HepG2 (cell line): Measurements from ENCODE around the gene PIK3IP1. TPM values are rescaled to one million over a fixed set of nuclear protein-coding genes. Genes with fewer than 3 reads are reported as not detected.

Source experiments
- AGO1 ChIP-seq: fragments of 200-400 bp; formaldehyde crosslinking; IDR thresholded peaks from 2 replicates; pipeline ENCODE4 v1.6.1; 2017; ENCODE audit warnings: mild to moderate bottlenecking, low read depth, low read length, moderate library complexity; ENCODE audit not compliant: poor library complexity, severe bottlenecking
- BCL6 ChIP-seq: IDR thresholded peaks from 2 replicates; pipeline ENCODE4 v1.6.1; 2016; ENCODE audit warnings: missing genetic modification reagents, missing compliant biosample characterization
- CREM ChIP-seq, 2 experiments: sonication (generic) in 1 of 2; formaldehyde crosslinking in 1 of 2; IDR thresholded peaks; 2 replicates each; pipeline versions ENCODE4 v1.4.0 to v1.6.1; 2016 to 2020; ENCODE audit warnings: antibody characterized with exemption in 1 of 2, mild to moderate bottlenecking in 1 of 2, missing genetic modification reagents in 1 of 2
- FOSL2 ChIP-seq: sonication (generic); formaldehyde crosslinking; IDR thresholded peaks from 2 replicates; pipeline ENCODE4 v1.4.0; 2020; ENCODE audit warnings: missing genetic modification reagents
- GATAD1 ChIP-seq: IDR thresholded peaks from 2 replicates; pipeline ENCODE4 v1.6.1; 2016; ENCODE audit warnings: missing genetic modification reagents, missing compliant biosample characterization
- GATAD2A ChIP-seq: IDR thresholded peaks from 2 replicates; pipeline ENCODE4 v1.6.1; 2016
- HNF4A ChIP-seq: sonication (generic); formaldehyde crosslinking; IDR thresholded peaks from 2 replicates; pipeline ENCODE4 v1.4.0; 2020; ENCODE audit warnings: missing genetic modification reagents
- HOXA5 ChIP-seq: sonication (generic); formaldehyde crosslinking; IDR thresholded peaks from 2 replicates; pipeline ENCODE4 v1.4.0; 2020; ENCODE audit warnings: missing genetic modification reagents
- MAF1 ChIP-seq: sonication (generic); formaldehyde crosslinking; IDR thresholded peaks from 2 replicates; pipeline ENCODE4 v1.5.0; 2020; ENCODE audit warnings: missing genetic modification reagents, borderline replicate concordance
- MLLT10 ChIP-seq: sonication (generic); formaldehyde crosslinking; IDR thresholded peaks from 2 replicates; pipeline ENCODE4 v1.4.0; 2020; ENCODE audit warnings: missing genetic modification reagents
- PHF21A ChIP-seq: sonication (generic); formaldehyde crosslinking; IDR thresholded peaks from 2 replicates; pipeline ENCODE4 v1.5.0; 2020; ENCODE audit warnings: mild to moderate bottlenecking, missing genetic modification reagents
- POLR2A ChIP-seq, 2 experiments: IDR thresholded peaks; 2 replicates each; pipeline ENCODE4 v1.6.1; 2011; ENCODE audit warnings: low read depth in 2 of 2, low read length in 2 of 2, mild to moderate bottlenecking in 1 of 2, moderate library complexity in 1 of 2; ENCODE audit not compliant: insufficient read depth in 1 of 2
- TBX2 ChIP-seq: sonication (generic); formaldehyde crosslinking; IDR thresholded peaks from 2 replicates; pipeline ENCODE4 v1.5.0; 2020; ENCODE audit warnings: missing genetic modification reagents, mild to moderate bottlenecking, borderline replicate concordance
- ZBTB1 ChIP-seq: sonication (generic); formaldehyde crosslinking; IDR thresholded peaks from 2 replicates; pipeline ENCODE4 v1.4.0; 2020; ENCODE audit warnings: missing genetic modification reagents, borderline replicate concordance
- ZFP62 ChIP-seq: sonication (generic); formaldehyde crosslinking; IDR thresholded peaks from 2 replicates; pipeline ENCODE4 v1.4.0; 2020; ENCODE audit warnings: missing genetic modification reagents
- ZFX ChIP-seq: sonication (generic); formaldehyde crosslinking; IDR thresholded peaks from 2 replicates; pipeline ENCODE4 v1.4.0; 2020; ENCODE audit warnings: mild to moderate bottlenecking, low read depth, missing genetic modification reagents, moderate library complexity
- ZMAT3 ChIP-seq: sonication (generic); formaldehyde crosslinking; conservative IDR thresholded peaks from 2 replicates; pipeline ENCODE4 v1.7.0; 2021; ENCODE audit warnings: missing genetic modification reagents
- ZNF484 ChIP-seq: sonication (generic); formaldehyde crosslinking; IDR thresholded peaks from 2 replicates; pipeline ENCODE4 v1.5.1; 2020; ENCODE audit warnings: mild to moderate bottlenecking, low read depth, missing genetic modification reagents, borderline replicate concordance
- polyA plus RNA-seq, 8 experiments: library from polyadenylated mRNA; depleted of rRNA in 3 of 8; stranded (reverse) in 7 of 8; unstranded in 1 of 8; fragments of >200 nt; fragmentation: Illumina TruSeq in 4 of 8; extraction: Trizol in 4 of 8; gene quantifications; 2 replicates each; pipeline versions ENCODE4 v1.2.1 to v1.2.3, GENCODE V29; 2011 to 2016; ENCODE audit warnings: low read depth in 4 of 8, missing spikeins in 1 of 8, mixed read lengths in 1 of 8; ENCODE audit not compliant: insufficient read depth in 1 of 8
- total RNA-seq, 5 experiments: library from RNA; depleted of rRNA; stranded (reverse); fragments of >200 nt; fragmentation: Illumina TruSeq; extraction: Trizol; gene quantifications; 2 replicates each; pipeline ENCODE4 v1.2.3, GENCODE V29; 2016; ENCODE audit warnings: low read depth in 1 of 5
- TF ChIP-seq, protein P1 (sequence below): sonication (generic); formaldehyde crosslinking; IDR thresholded peaks from 2 replicates; pipeline ENCODE4; 2020; ENCODE audit warnings: missing genetic modification reagents, mild to moderate bottlenecking, borderline replicate concordance
- TF ChIP-seq, protein P2 (sequence below): sonication (generic); formaldehyde crosslinking; conservative IDR thresholded peaks from 2 replicates; pipeline ENCODE4 v1.4.0; 2020; ENCODE audit warnings: missing genetic modification reagents
- TF ChIP-seq, protein P3 (sequence below): sonication (generic); formaldehyde crosslinking; conservative IDR thresholded peaks from 2 replicates; pipeline ENCODE4 v1.4.0; 2020; ENCODE audit warnings: mild to moderate bottlenecking, missing genetic modification reagents, moderate library complexity
- TF ChIP-seq, protein P4 (sequence below): IDR thresholded peaks from 2 replicates; pipeline ENCODE4 v1.6.1; 2016; ENCODE audit warnings: low read depth, borderline replicate concordance
- TF ChIP-seq, protein P5 (sequence below): IDR thresholded peaks from 2 replicates; pipeline ENCODE4 v1.6.1; 2012; ENCODE audit warnings: inconsistent platforms

Gene PIK3IP1
- total and polyA plus RNA-seq, 2 of the 13 experiments (the other 11 are each of a cell fraction or from before 2014, with no cell fraction given): 1.3 to 2.5 TPM

DNA sequence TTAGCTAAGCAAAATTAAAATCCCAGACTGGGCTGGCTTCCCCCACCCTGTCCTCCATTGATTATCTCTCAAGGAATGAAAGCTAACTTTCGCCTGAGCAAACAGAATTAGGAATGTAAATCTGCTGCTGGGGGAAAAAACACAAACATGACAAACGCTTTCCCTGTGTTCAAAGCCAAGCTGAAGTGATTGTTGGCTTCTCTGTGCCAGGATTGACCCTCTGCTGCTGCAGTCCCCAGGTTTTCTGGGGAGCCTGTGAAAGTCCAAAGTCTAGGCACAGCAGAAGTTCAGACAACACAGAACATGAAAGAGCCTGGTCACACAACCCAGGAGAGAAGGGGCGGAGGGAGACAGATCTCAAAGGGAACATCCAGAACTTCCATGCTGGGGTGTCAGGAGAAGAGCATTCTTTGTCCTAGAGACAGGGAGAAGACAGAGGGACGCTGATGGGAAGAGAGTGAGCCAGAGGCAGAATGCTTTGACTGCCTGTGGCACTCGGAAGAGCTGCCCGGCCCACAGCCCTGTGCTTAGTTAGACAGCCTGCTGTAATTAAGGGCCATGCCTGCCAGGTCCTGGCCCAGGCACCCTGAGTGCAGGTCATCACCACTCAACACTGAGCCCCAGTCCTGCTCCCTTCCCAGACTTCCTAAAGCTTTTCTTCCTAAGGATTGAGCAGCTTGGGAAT, 47.0 kb upstream of the PIK3IP1 start (continued):
- TF ChIP-seq, protein P1, sequence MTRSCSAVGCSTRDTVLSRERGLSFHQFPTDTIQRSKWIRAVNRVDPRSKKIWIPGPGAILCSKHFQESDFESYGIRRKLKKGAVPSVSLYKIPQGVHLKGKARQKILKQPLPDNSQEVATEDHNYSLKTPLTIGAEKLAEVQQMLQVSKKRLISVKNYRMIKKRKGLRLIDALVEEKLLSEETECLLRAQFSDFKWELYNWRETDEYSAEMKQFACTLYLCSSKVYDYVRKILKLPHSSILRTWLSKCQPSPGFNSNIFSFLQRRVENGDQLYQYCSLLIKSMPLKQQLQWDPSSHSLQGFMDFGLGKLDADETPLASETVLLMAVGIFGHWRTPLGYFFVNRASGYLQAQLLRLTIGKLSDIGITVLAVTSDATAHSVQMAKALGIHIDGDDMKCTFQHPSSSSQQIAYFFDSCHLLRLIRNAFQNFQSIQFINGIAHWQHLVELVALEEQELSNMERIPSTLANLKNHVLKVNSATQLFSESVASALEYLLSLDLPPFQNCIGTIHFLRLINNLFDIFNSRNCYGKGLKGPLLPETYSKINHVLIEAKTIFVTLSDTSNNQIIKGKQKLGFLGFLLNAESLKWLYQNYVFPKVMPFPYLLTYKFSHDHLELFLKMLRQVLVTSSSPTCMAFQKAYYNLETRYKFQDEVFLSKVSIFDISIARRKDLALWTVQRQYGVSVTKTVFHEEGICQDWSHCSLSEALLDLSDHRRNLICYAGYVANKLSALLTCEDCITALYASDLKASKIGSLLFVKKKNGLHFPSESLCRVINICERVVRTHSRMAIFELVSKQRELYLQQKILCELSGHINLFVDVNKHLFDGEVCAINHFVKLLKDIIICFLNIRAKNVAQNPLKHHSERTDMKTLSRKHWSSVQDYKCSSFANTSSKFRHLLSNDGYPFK (CRISPR knock-in tag): peak; percentile 35; the same call in 1 of the 2 replicates
- TF ChIP-seq AGO1 (no peak), GATAD2A (CRISPR knock-in tag) (peak; percentile 88), HOXA5 (CRISPR knock-in tag) (no peak), CREM (IDR thresholded peaks at IDR 0.05) (peak; percentile 63; the same call in 1 of the 2 replicates), CREM (CRISPR knock-in tag; IDR thresholded peaks at IDR 0.05) (no peak), ZBTB1 (CRISPR knock-in tag) (no peak), ZFP62 (CRISPR knock-in tag) (no peak), MAF1 (CRISPR knock-in tag) (no peak), TBX2 (CRISPR knock-in tag) (peak; percentile 84), FOSL2 (CRISPR knock-in tag) (peak; percentile 50; the same call in 1 of the 2 replicates), PHF21A (CRISPR knock-in tag) (peak; percentile 69), POLR2A (IDR thresholded peaks at IDR 0.05; ENCODE audit: insufficient read depth in 1 of 2, low read depth in 2 of 2, low read length in 2 of 2) (peak; percentile 37 to 47; a peak in 3 of 4 replicates), MLLT10 (CRISPR knock-in tag) (no peak), ZNF484 (CRISPR knock-in tag) (no peak), HNF4A (peak; percentile 93), ZMAT3 (CRISPR knock-in tag) (0 out of 2 replicates have a peak, but pooled peaks have one; percentile 28), GATAD1 (CRISPR knock-in tag) (no peak), BCL6 (peak; percentile 94), ZFX (CRISPR knock-in tag) (no peak)
- TF ChIP-seq, protein P2, sequence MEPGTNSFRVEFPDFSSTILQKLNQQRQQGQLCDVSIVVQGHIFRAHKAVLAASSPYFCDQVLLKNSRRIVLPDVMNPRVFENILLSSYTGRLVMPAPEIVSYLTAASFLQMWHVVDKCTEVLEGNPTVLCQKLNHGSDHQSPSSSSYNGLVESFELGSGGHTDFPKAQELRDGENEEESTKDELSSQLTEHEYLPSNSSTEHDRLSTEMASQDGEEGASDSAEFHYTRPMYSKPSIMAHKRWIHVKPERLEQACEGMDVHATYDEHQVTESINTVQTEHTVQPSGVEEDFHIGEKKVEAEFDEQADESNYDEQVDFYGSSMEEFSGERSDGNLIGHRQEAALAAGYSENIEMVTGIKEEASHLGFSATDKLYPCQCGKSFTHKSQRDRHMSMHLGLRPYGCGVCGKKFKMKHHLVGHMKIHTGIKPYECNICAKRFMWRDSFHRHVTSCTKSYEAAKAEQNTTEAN (CRISPR knock-in tag): peak; percentile 55; the same call in 1 of the 2 replicates
- TF ChIP-seq, protein P3, sequence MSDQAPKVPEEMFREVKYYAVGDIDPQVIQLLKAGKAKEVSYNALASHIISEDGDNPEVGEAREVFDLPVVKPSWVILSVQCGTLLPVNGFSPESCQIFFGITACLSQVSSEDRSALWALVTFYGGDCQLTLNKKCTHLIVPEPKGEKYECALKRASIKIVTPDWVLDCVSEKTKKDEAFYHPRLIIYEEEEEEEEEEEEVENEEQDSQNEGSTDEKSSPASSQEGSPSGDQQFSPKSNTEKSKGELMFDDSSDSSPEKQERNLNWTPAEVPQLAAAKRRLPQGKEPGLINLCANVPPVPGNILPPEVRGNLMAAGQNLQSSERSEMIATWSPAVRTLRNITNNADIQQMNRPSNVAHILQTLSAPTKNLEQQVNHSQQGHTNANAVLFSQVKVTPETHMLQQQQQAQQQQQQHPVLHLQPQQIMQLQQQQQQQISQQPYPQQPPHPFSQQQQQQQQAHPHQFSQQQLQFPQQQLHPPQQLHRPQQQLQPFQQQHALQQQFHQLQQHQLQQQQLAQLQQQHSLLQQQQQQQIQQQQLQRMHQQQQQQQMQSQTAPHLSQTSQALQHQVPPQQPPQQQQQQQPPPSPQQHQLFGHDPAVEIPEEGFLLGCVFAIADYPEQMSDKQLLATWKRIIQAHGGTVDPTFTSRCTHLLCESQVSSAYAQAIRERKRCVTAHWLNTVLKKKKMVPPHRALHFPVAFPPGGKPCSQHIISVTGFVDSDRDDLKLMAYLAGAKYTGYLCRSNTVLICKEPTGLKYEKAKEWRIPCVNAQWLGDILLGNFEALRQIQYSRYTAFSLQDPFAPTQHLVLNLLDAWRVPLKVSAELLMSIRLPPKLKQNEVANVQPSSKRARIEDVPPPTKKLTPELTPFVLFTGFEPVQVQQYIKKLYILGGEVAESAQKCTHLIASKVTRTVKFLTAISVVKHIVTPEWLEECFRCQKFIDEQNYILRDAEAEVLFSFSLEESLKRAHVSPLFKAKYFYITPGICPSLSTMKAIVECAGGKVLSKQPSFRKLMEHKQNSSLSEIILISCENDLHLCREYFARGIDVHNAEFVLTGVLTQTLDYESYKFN (CRISPR knock-in tag): peak; percentile 90
- TF ChIP-seq, protein P4, sequence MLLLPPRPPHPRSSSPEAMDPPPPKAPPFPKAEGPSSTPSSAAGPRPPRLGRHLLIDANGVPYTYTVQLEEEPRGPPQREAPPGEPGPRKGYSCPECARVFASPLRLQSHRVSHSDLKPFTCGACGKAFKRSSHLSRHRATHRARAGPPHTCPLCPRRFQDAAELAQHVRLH: peak; percentile 43; the same call in 1 of the 2 replicates
- TF ChIP-seq, protein P5, sequence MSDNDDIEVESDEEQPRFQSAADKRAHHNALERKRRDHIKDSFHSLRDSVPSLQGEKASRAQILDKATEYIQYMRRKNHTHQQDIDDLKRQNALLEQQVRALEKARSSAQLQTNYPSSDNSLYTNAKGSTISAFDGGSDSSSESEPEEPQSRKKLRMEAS: peak; percentile 9; the same call in 1 of the 2 replicates
